Epithelial cell of esophagus (primary cell): ENCODE results near the gene AURKB.
A peak's percentile ranks its signal among the peaks of the same experiment; 100 is the strongest.

ENCODE experiments used
- DNase-seq: peaks from one replicate; pipeline ENCODE4 v3.0.0; 2010; ENCODE audit warnings: low read depth
- H3K4me3 ChIP-seq: 2 replicates; pipeline ENCODE4 v1.5.1; 2011; ENCODE audit warnings: mild to moderate bottlenecking, low read length, control low read depth
- TF ChIP-seq, protein P1 (sequence below): IDR thresholded peaks from 2 replicates; pipeline ENCODE4 v1.5.1; 2011; ENCODE audit warnings: low read depth, mild to moderate bottlenecking, low read length, control low read depth, inconsistent platforms; ENCODE audit not compliant: insufficient read depth; ENCODE audit errors: missing control alignments

The AURKB gene

DNA sequence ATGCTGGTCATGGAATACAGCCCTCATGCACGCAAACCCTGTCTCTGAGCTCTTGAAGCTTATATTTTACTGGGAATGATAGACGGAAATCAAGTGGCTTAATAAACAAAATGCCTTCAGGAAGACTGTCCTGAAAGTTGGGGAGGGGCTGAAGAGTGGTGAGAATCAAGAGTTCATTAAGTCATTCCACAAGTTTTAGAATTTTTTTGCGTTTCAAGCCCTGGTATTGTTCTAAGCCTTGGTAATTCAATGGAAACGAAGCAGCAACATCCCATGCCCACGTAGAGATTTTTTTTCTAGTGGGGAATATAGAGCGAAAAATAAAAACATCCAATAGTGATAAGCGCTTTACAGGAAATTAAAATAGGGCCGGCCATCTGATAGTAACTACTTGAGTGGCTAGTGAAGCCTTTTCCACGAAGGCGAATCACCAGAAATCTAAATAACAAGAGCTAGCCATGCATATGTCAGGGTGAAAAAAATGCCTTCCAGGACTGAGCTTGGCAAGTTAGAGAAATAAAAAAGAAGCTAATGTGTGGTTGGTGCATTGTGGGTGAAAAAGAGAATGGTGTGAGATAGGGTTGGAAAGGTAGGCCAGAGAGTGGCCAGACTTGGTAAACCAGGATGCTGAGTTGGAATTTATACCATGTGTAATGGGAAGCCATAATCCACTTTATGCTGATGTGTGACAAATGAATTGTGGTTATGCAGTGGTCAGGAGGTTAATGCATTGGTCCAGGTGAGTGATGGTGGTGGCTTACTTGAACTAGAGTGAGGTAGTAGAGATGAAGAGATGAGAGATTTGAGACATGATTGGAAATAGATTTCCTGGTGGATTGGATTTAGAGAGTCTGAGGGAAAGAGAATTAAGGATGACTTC is 39.5 kb upstream of the AURKB start:
- DNase-seq: no peak
- TF ChIP-seq, protein P1, sequence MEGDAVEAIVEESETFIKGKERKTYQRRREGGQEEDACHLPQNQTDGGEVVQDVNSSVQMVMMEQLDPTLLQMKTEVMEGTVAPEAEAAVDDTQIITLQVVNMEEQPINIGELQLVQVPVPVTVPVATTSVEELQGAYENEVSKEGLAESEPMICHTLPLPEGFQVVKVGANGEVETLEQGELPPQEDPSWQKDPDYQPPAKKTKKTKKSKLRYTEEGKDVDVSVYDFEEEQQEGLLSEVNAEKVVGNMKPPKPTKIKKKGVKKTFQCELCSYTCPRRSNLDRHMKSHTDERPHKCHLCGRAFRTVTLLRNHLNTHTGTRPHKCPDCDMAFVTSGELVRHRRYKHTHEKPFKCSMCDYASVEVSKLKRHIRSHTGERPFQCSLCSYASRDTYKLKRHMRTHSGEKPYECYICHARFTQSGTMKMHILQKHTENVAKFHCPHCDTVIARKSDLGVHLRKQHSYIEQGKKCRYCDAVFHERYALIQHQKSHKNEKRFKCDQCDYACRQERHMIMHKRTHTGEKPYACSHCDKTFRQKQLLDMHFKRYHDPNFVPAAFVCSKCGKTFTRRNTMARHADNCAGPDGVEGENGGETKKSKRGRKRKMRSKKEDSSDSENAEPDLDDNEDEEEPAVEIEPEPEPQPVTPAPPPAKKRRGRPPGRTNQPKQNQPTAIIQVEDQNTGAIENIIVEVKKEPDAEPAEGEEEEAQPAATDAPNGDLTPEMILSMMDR: no peak
- H3K4me3 ChIP-seq: peak overlapping the region; percentile 97

DNA sequence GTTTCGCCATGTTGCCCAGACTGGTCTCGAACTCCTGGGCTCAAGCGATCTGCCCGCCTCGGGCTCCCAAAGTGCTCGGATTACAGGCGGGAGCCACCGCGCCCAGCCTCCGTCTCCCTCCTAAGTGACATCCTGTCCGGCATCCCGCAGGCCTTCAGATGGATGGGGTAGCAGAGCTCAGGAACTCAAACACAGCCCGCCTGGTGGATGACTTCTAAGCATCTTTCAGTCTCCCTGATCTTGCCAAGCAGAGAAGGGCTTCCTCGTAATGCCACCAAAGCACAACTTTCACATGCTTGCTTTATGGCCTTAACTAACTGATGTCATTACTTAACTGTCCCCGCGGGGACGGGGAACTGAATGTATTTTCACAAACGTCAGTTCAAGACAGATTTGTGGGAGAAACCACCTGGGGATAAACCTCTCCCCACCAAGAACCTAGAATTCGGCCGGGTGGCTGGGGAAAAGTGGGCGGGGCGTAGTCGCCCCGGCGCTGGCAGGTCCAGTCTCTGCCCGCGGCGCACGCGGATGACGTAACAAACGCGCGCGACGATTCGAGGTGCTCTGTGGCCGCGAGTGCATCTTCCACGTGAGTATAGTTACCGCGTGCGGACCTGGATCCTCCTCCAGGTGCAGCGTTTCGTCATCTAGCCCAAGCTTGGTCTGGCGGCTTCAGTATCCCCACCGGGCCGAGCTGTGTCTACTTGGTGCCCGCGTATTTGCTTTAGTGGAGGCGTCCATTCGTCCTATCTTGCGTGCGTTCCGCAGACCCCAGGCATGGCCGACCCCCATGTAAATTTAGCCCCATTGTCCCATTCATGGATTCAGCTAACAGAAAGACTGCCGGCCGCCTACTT is 38.6 kb upstream of the AURKB start, which contains the start of gene PFAS:
PFAS (plus strand) TSS at position 539 of the 857 bp plus-strand sequence. CDS start 4,649 bp downstream, outside the sequence.
- TF ChIP-seq, protein P1: no peak
- peak within 1 kb of the TSS; percentile 97 for H3K4me3 ChIP-seq
- DNase-seq: peak; percentile 97

DNA sequence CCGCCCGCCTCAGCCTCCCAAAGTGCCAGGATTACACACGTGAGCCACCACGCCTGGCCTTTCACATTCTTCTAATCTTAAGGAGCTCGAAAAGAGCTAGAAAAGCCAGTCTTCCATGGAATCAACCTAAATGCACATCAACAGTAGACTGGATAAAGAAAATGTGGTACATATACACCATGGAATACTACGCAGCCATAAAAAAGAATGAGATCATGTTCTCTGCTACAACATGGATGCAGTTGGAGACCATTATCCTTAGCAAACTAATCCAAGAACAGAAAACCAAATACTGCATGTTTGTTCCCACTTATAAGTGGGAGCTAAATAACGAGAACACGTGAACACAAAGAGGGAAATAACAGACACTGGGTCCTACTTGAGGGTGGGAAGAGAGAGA is 34.4 kb upstream of the AURKB start:
- TF ChIP-seq, protein P1: no peak
- no peak overlapping the region for H3K4me3 ChIP-seq
- no peak for DNase-seq

DNA sequence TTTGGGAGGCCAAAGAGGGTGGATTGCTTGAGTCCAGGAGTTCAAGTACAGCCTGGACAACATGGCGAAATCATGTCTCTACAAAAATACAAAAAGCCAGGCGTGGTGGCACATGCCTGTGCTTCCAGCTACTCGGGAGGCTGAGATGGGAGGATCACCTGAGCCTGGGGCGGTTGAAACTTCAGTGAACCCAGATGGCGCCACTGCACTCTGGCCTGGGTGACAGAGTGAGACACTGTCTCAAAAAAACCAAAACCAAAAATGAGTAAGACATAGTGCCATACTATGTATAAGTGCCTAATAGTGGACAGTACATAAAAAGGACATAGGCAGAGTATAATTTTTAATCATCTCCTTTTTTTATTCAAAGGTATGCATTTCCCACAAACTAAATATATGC is 33.5 kb upstream of the AURKB start:
- DNase-seq: no peak
- TF ChIP-seq, protein P1: no peak

DNA sequence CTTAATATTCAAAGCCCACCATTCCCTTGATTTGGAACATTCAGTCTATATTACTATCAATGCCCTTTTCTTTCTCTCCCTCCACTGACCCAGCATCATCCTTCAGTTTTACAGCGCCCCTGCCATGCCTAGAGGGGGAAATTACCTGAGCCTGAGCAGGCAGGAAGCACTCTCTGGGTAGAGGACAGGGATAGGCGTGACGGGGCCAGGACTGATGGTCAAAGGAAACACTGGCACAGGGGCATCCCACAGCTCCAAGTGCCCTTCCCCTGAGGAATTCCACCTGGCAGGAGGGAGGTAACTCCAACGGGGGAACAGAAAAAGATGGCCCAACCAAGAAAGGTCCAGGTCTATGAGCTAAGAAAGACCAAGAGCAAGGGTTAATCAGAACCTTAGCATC is 27.5 kb upstream of the AURKB start:
- no peak overlapping the region for H3K4me3 ChIP-seq
- DNase-seq: no peak
- TF ChIP-seq, protein P1: no peak

More for the DNA sequence above, 33.5 kb upstream of the AURKB start:
- no peak overlapping the region for H3K4me3 ChIP-seq

DNA sequence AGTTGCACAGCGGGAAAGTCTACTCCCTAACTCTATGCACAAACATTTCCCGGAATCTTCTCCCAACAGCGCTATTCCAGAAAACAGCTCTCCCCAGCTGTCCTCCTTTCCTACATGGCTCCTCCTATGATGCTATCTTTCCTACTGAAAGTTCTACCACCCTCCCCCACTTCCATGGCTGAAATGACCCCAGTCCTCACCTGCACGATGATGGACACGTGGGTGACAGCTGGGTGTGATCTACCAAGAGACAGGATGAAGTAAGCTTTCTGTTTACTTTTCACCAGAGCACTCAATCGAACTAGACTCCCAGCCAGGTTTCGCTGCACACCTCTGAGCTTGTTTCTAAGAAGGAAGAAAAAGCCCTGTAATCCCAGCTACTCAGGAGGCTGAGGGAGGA is 26.8 kb upstream of the AURKB start:
- no peak for DNase-seq
- H3K4me3 ChIP-seq: no peak overlapping the region
- TF ChIP-seq, protein P1: no peak
